B cell (primary cell): ENCODE data around the gene SCO2. TPM values are rescaled to one million over a fixed set of nuclear protein-coding genes. Genes with fewer than 3 reads are reported as not detected.

Experiments
- ATAC-seq: fragments of 200-7000 bp; cut with Tn5 transposase; one replicate; pipeline ENCODE4 v1.10.0; 2021; ENCODE audit warnings: low read depth, mild to moderate bottlenecking, moderate number of reproducible peaks, moderate library complexity
- CTCF ChIA-PET: fragments of 350-600 bp; sonication (Branson Sonifier 250); formaldehyde crosslinking; loops from one replicate; lab custom pipeline; 2021; ENCODE audit warnings: antibody characterized with exemption, inconsistent platforms; lab: Charles Lee
- POLR2A ChIA-PET: fragments of 350-600 bp; sonication (Branson Sonifier 250); formaldehyde crosslinking; loops from one replicate; lab custom pipeline; 2021; ENCODE audit warnings: antibody characterized with exemption; lab: Charles Lee
- DNase-seq: peaks from one replicate; pipeline ENCODE4 v3.0.0; 2013
- H2AFZ ChIP-seq: 2 replicates; pipeline ENCODE4 v1.6.1; 2012; ENCODE audit warnings: mild to moderate bottlenecking, low read depth, low read length; ENCODE audit not compliant: insufficient read depth, poor library complexity, severe bottlenecking
- H3K27ac ChIP-seq, 2 donors: 1 replicate in 1 of 2; 2 replicates in 1 of 2; pipeline ENCODE4 v1.5.1; 2012 to 2013; ENCODE audit warnings: low read length in 2 of 2, mild to moderate bottlenecking in 2 of 2, moderate library complexity in 1 of 2
- H3K27me3 ChIP-seq, 4 experiments: fragments of 200-600 bp in 1 of 4; sonication (generic) in 1 of 4; replicated peaks in 1 of 4; 1 replicate in 2 of 4; 2 replicates in 2 of 4; pipeline versions ENCODE4 v1.6.1 to v1.7.0; 2013 to 2016; ENCODE audit warnings: low read length in 3 of 4, mild to moderate bottlenecking in 2 of 4, mixed read lengths in 1 of 4, moderate library complexity in 1 of 4; ENCODE audit not compliant: insufficient read depth in 4 of 4, control insufficient read depth in 3 of 4; ENCODE audit errors: control extremely low read depth in 1 of 4
- H3K36me3 ChIP-seq, 2 experiments: replicated peaks in 1 of 2; 1 replicate in 1 of 2; 2 replicates in 1 of 2; pipeline versions ENCODE4 v1.6.1 to v1.7.1; 2013; ENCODE audit warnings: low read length in 1 of 2; ENCODE audit not compliant: insufficient read depth in 2 of 2, control insufficient read depth in 1 of 2; ENCODE audit errors: control extremely low read depth in 1 of 2, extremely low read depth in 1 of 2
- H3K4me1 ChIP-seq, 2 donors: fragments of 200-600 bp in 1 of 2; sonication (generic) in 1 of 2; 1 replicate in 1 of 2; 2 replicates in 1 of 2; pipeline versions ENCODE4 v1.5.1 to v1.6.1; 2013 to 2017; ENCODE audit warnings: low read length in 2 of 2; ENCODE audit not compliant: control insufficient read depth in 2 of 2, insufficient read depth in 2 of 2
- H3K4me2 ChIP-seq: replicated peaks from 2 replicates; pipeline ENCODE3; 2012; ENCODE audit warnings: mild to moderate bottlenecking, low read depth, low read length; ENCODE audit not compliant: poor library complexity, severe bottlenecking
- H3K4me3 ChIP-seq, 5 experiments: fragments of 200-600 bp in 1 of 5; sonication (generic) in 1 of 5; 1 replicate in 3 of 5; 2 replicates in 2 of 5; pipeline versions ENCODE4 v1.5.1 to v1.7.0; 2011 to 2016; ENCODE audit warnings: low read length in 4 of 5, mild to moderate bottlenecking in 4 of 5, low read depth in 2 of 5, control low read depth in 1 of 5, moderate library complexity in 1 of 5; ENCODE audit not compliant: insufficient read depth in 1 of 5; ENCODE audit errors: control extremely low read depth in 1 of 5, extremely low read depth in 1 of 5
- H3K79me2 ChIP-seq: fragments of 200-600 bp; sonication (generic); one replicate; pipeline ENCODE4 v1.6.0; 2016; ENCODE audit warnings: low read length; ENCODE audit not compliant: control insufficient read depth, insufficient read depth
- H3K9ac ChIP-seq: fragments of 200-600 bp; sonication (generic); 2 replicates; pipeline ENCODE4 v1.6.1; 2017; ENCODE audit warnings: mild to moderate bottlenecking, low read length, moderate library complexity
- H3K9me3 ChIP-seq, 3 donors: one replicate each; pipeline versions ENCODE4 v1.6.1 to v1.7.1; 2013; ENCODE audit warnings: low read length in 2 of 3; ENCODE audit not compliant: control insufficient read depth in 2 of 3, insufficient read depth in 1 of 3; ENCODE audit errors: control extremely low read depth in 1 of 3
- H4K20me1 ChIP-seq: 2 replicates; pipeline ENCODE4 v1.6.0; 2012; ENCODE audit warnings: mild to moderate bottlenecking, low read length; ENCODE audit not compliant: insufficient read depth, control insufficient read depth, poor library complexity, severe bottlenecking
- H3K27ac Mint-ChIP-seq: one replicate; pipeline ENCODE4 v1.8.0; 2021; ENCODE audit warnings: mixed read lengths
- H3K27me3 Mint-ChIP-seq: one replicate; pipeline ENCODE4 v1.8.0; 2021; ENCODE audit warnings: mixed read lengths
- H3K4me1 Mint-ChIP-seq: one replicate; pipeline ENCODE4 v1.8.0; 2021; ENCODE audit warnings: mixed read lengths
- H3K4me3 Mint-ChIP-seq: one replicate; pipeline ENCODE4 v1.8.0; 2021; ENCODE audit warnings: mixed read lengths
- H3K9me3 Mint-ChIP-seq: one replicate; pipeline ENCODE4 v1.8.0; 2022; ENCODE audit warnings: mixed read lengths; ENCODE audit not compliant: insufficient read depth
- CTCF ChIP-seq: fragments of 200-600 bp; IDR thresholded peaks from one replicate; pipeline ENCODE4 v1.8.0; 2022; ENCODE audit warnings: antibody characterized with exemption, mild to moderate bottlenecking
- EZH2 ChIP-seq: IDR thresholded peaks from 2 replicates; pipeline ENCODE4 v1.6.1; 2012; ENCODE audit warnings: borderline replicate concordance, low read depth, mild to moderate bottlenecking, moderate library complexity, low read length; ENCODE audit not compliant: insufficient read depth, poor library complexity, severe bottlenecking
- WGBS: methylation state at CpG from one replicate; pipeline ENCODE4 v1.1.5; 2013; ENCODE audit warnings: missing lambda C conversion rate; ENCODE audit not compliant: insufficient coverage; 5-methylcytosine and 5-hydroxymethylcytosine counted together
- intact Hi-C: fragments of 100-400 bp; cut with micrococcal nuclease; formaldehyde crosslinking; loops from one replicate; pipeline ENCODE4 v1.10.0; 2022
- polyA plus RNA-seq: library from polyadenylated mRNA; depleted of rRNA; stranded (reverse); fragments of >200 nt; gene quantifications from 2 replicates; pipeline ENCODE4 v1.2.3, GENCODE V29; 2012
- total RNA-seq, 2 donors: library from RNA; stranded (reverse); fragments of 120-200 nt in 1 of 2; gene quantifications; 1 replicate in 1 of 2; 2 replicates in 1 of 2; pipeline versions ENCODE4 v1.2.3 to v1.2.4, GENCODE V29; 2013 to 2022

SCO2 gene
- total and polyA plus RNA-seq, 2 donors (not counting 1 experiment from before 2014, with no cell fraction given) = 1.1 to 14.2 TPM

- no peaks in the 10 kb centered on the region for H3K27me3 Mint-ChIP-seq
- no peak overlapping the region for H3K4me3 Mint-ChIP-seq
- DNase-seq = no peak
- Histone ChIP-seq H3K79me2 (no peaks in the 10 kb centered on the region), H3K9me3 (no peaks in the 10 kb centered on the region), H3K27me3 (no peaks in the 10 kb centered on the region), H3K4me2 (no peak overlapping the region), H3K36me3 (peaks cover 0 to 19% of the 10 kb centered on the region in 2 experiments), H3K4me3 (no peak overlapping the region), H4K20me1 (no peaks in the 10 kb centered on the region), H3K4me1 (peaks cover under 1 to 14% of the 10 kb centered on the region in 2 donors), H2AFZ (no peak overlapping the region), H3K9ac (no peak overlapping the region), H3K27ac (no peak overlapping the region)
- no peak for TF ChIP-seq EZH2
- no peak for TF ChIP-seq CTCF
- ChIA-PET POLR2A (no interaction called here), CTCF (interaction anchor here (1.0 kb wide), 1 partner anchor 21 kb away, joined by 3 read pairs; no protein-coding TSS in a partner anchor)
- WGBS = 98% methylated on average over 7 of the region's 7 CpGs
- no peak for ATAC-seq
- peaks cover 14% of the 10 kb centered on the region for H3K4me1 Mint-ChIP-seq
- intact Hi-C loops = no loop called here
- H3K9me3 Mint-ChIP-seq = no peaks in the 10 kb centered on the region
- no peak overlapping the region for H3K27ac Mint-ChIP-seq
Observed at GRCh38 chr22:50568626-50569025, 43.2 kb upstream of the SCO2 start.

GRCh38 chr22:50567721-50568252 lies 42.4 kb upstream of the SCO2 start:
- DNase-seq (no peak), ATAC-seq (no peak)
- H3K4me1 ChIP-seq = peaks cover 5 to 20% of the 10 kb centered on the region in 2 donors
- H4K20me1 ChIP-seq = no peaks in the 10 kb centered on the region
- CTCF ChIA-PET = no interaction called here
- intact Hi-C loops = no loop called here
- WGBS = 95% methylated on average over 5 of the region's 7 CpGs
- no peak overlapping the region for H3K9ac ChIP-seq
- no peak overlapping the region for H2AFZ ChIP-seq
- Mint-ChIP-seq H3K27me3 (no peaks in the 10 kb centered on the region), H3K4me1 (peaks cover 23% of the 10 kb centered on the region), H3K27ac (no peak overlapping the region), H3K4me3 (no peak overlapping the region), H3K9me3 (no peaks in the 10 kb centered on the region)
- peaks cover 0 to 19% of the 10 kb centered on the region in 2 experiments for H3K36me3 ChIP-seq
- TF ChIP-seq CTCF (no peak), EZH2 (no peak)
- H3K4me2 ChIP-seq = no peak overlapping the region
- POLR2A ChIA-PET = interaction anchor here (0.6 kb wide), 1 partner anchor 205 kb away, joined by 3 read pairs; no protein-coding TSS in a partner anchor
- H3K27ac ChIP-seq = no peak overlapping the region
- H3K4me3 ChIP-seq = no peak overlapping the region
- no peaks in the 10 kb centered on the region for H3K9me3 ChIP-seq
- no peaks in the 10 kb centered on the region for H3K27me3 ChIP-seq
- H3K79me2 ChIP-seq = no peaks in the 10 kb centered on the region
